Measurements from ENCODE around the gene ITPRID2.

GRCh38 chr2:181887045-181887444 is 4.5 kb upstream of the ITPRID2 start:
- TF ChIP-seq CTCF (IDR thresholded peaks at IDR 0.05; ENCODE audit: low read depth, low read length) (no peak), EZH2phosphoT487 (IDR thresholded peaks at IDR 0.05; ENCODE audit: low read depth) (no peak)
